Stimulated activated CD4-positive, alpha-beta T cell treated with anti-CD3 and anti-CD28 coated beads, Interleukin-1b, Interleukin-23, amount 100 ng/mL, for 24 hours (primary cell): ENCODE measurements around the gene TOPBP1.
"Not testable (repeated sequence)": the region's sequence is repeated elsewhere in the genome, so short reads cannot be mapped to it uniquely, and the experiment has no call there.

Experiments used
- DNase-seq, 4 experiments: peaks; one replicate each; pipeline ENCODE4 v3.0.0-alpha.2; 2020; ENCODE audit warnings: low read depth in 4 of 4, low spot score in 1 of 4

TOPBP1 gene

GRCh38 chr3:133661454-133662277 lies at the start of gene TOPBP1:
TSS of gene TOPBP1 (minus strand) at chr3:133661941. CDS start at chr3:133661127, 814 bp downstream.
- DNase-seq = peak; percentile 67 to 86 (median 81)

- DNase-seq = no peak
Observed at GRCh38 chr3:133711013-133711412, 49.3 kb upstream of the TOPBP1 start.

- DNase-seq = no peak
Observed at GRCh38 chr3:133709139-133709750, 47.5 kb upstream of the TOPBP1 start.

GRCh38 chr3:133706033-133706432 lies 44.3 kb upstream of the TOPBP1 start:
- no peak for DNase-seq

- DNase-seq = no peak
Observed at GRCh38 chr3:133703915-133704314, 42.2 kb upstream of the TOPBP1 start.

- no peak for DNase-seq
Observed at GRCh38 chr3:133701435-133702358, 40.0 kb upstream of the TOPBP1 start.

- no peak for DNase-seq
Observed at GRCh38 chr3:133700351-133700750, 38.6 kb upstream of the TOPBP1 start.

GRCh38 chr3:133699903-133700302 lies 38.2 kb upstream of the TOPBP1 start:
- DNase-seq = no peak

GRCh38 chr3:133699467-133699866 lies 37.7 kb upstream of the TOPBP1 start:
- DNase-seq = no peak

GRCh38 chr3:133697960-133698359 lies 36.2 kb upstream of the TOPBP1 start:
- no peak for DNase-seq

GRCh38 chr3:133695560-133696171 lies 33.9 kb upstream of the TOPBP1 start:
- DNase-seq = no peak

- DNase-seq = no peak
Observed at GRCh38 chr3:133694288-133695268, 32.8 kb upstream of the TOPBP1 start.

GRCh38 chr3:133693821-133694220 lies 32.1 kb upstream of the TOPBP1 start:
- DNase-seq = no peak

- DNase-seq = no peak
Observed at GRCh38 chr3:133692759-133693158, 31.0 kb upstream of the TOPBP1 start.

- DNase-seq = no peak
Observed at GRCh38 chr3:133691273-133692107, 29.7 kb upstream of the TOPBP1 start.

- not testable (repeated sequence) for DNase-seq
Observed at GRCh38 chr3:133677993-133678392, 16.3 kb upstream of the TOPBP1 start.

- DNase-seq = no peak
Observed at GRCh38 chr3:133676336-133677118, 14.8 kb upstream of the TOPBP1 start.

GRCh38 chr3:133675631-133676335 lies 14.0 kb upstream of the TOPBP1 start:
- no peak for DNase-seq
